CD4-positive, alpha-beta T cell treated with Interleukin-6 for 4 hours (primary cell): ENCODE measurements around the gene SUSD5.

Experiments used
- DNase-seq: peaks from one replicate; pipeline ENCODE4 v3.0.0-alpha.2; 2020; ENCODE audit warnings: mixed read lengths

Gene SUSD5

GRCh38 chr3:33218446-33219174 lies at the start of gene SUSD5:
Gene SUSD5, minus strand, starts transcription at chr3:33218810. Its CDS starts 13 bp downstream, at chr3:33218797.
- DNase-seq, result no peak

GRCh38 chr3:33260104-33260503 lies 41.5 kb upstream of the SUSD5 start:
- DNase-seq, result no peak

- no peak for DNase-seq
These were observed 37.6 kb upstream of the SUSD5 start for GRCh38 chr3:33256249-33256648.

- no peak for DNase-seq
These were observed 32.1 kb upstream of the SUSD5 start for GRCh38 chr3:33250712-33251111.

- no peak for DNase-seq
These were observed 28.2 kb upstream of the SUSD5 start for GRCh38 chr3:33246786-33247185.

- no peak for DNase-seq
These were observed 21.7 kb upstream of the SUSD5 start for GRCh38 chr3:33240261-33240660.

- DNase-seq, result no peak
These were observed 20.3 kb upstream of the SUSD5 start for GRCh38 chr3:33238923-33239322.

- DNase-seq, result no peak
These were observed 18.8 kb upstream of the SUSD5 start for GRCh38 chr3:33237439-33237838.

- no peak for DNase-seq
These were observed 17.4 kb upstream of the SUSD5 start for GRCh38 chr3:33236005-33236404.

- DNase-seq, result no peak
These were observed 15.3 kb upstream of the SUSD5 start for GRCh38 chr3:33233884-33234283.

- DNase-seq, result no peak
These were observed 13.3 kb upstream of the SUSD5 start for GRCh38 chr3:33231756-33232465.

- no peak for DNase-seq
These were observed 11.3 kb upstream of the SUSD5 start for GRCh38 chr3:33229947-33230346.

- no peak for DNase-seq
These were observed 10.5 kb upstream of the SUSD5 start for GRCh38 chr3:33229066-33229465.

GRCh38 chr3:33221241-33221640 lies 2.6 kb upstream of the SUSD5 start:
- DNase-seq, result no peak

GRCh38 chr3:33219175-33219487 lies 521 bp upstream of the SUSD5 start:
- no peak for DNase-seq

- DNase-seq, result no peak
These were observed 654 bp downstream of the SUSD5 start for GRCh38 chr3:33217866-33218445.

GRCh38 chr3:33215739-33216138 lies 2.9 kb downstream of the SUSD5 start:
- no peak for DNase-seq

GRCh38 chr3:33212406-33212805 lies 6.2 kb downstream of the SUSD5 start:
- no peak for DNase-seq

- DNase-seq, result no peak
These were observed 7.2 kb downstream of the SUSD5 start for GRCh38 chr3:33211444-33211843.

- DNase-seq, result no peak
These were observed 9.3 kb downstream of the SUSD5 start for GRCh38 chr3:33209357-33209756.

GRCh38 chr3:33202711-33203457 lies 15.7 kb downstream of the SUSD5 start:
- no peak for DNase-seq

GRCh38 chr3:33201195-33201594 lies 17.4 kb downstream of the SUSD5 start:
- DNase-seq, result no peak

- DNase-seq, result no peak
These were observed 22.1 kb downstream of the SUSD5 start for GRCh38 chr3:33196538-33196937.

- DNase-seq, result no peak
These were observed 24.3 kb downstream of the SUSD5 start for GRCh38 chr3:33194303-33194702.
